Type B pancreatic cell (in vitro differentiated cells): Measurements from ENCODE around the gene CENPF. TPM values are rescaled to one million over a fixed set of nuclear protein-coding genes. Genes with fewer than 3 reads are reported as not detected.
A peak's percentile ranks its signal among the peaks of the same experiment; 100 is the strongest.

Experiments
- DNase-seq: peaks from one replicate; pipeline ENCODE4 v3.0.0; 2021; ENCODE audit warnings: mixed read lengths; ENCODE audit not compliant: unreplicated experiment; ENCODE audit errors: extremely low spot score
- H3K27ac Mint-ChIP-seq: 2 replicates; pipeline ENCODE4 v1.8.0; 2021; ENCODE audit warnings: mild to moderate bottlenecking, mixed read lengths
- H3K27me3 Mint-ChIP-seq: 2 replicates; pipeline ENCODE4 v1.8.0; 2021; ENCODE audit warnings: mixed read lengths
- H3K36me3 Mint-ChIP-seq: 2 replicates; pipeline ENCODE4 v1.8.0; 2021; ENCODE audit warnings: mixed read lengths
- H3K4me1 Mint-ChIP-seq: one replicate; pipeline ENCODE4 v1.8.0; 2021; ENCODE audit warnings: mixed read lengths; ENCODE audit not compliant: unreplicated experiment
- H3K4me3 Mint-ChIP-seq: 2 replicates; pipeline ENCODE4 v1.8.0; 2021; ENCODE audit warnings: mild to moderate bottlenecking, mixed read lengths
- H3K9me3 Mint-ChIP-seq: 2 replicates; pipeline ENCODE4 v1.8.0; 2021; ENCODE audit warnings: mixed read lengths
- CTCF ChIP-seq: fragments of 200-600 bp; sonication (generic); conservative IDR thresholded peaks from 2 replicates; pipeline ENCODE4 v1.5.0; 2021; ENCODE audit warnings: antibody characterized with exemption, mild to moderate bottlenecking
- total RNA-seq: library from RNA; stranded (reverse); gene quantifications from 2 replicates; pipeline ENCODE4 v1.2.1, GENCODE V29; 2021; ENCODE audit warnings: low replicate concordance

The CENPF gene
- total RNA-seq, 1 donor from 2014 or later, result 141 TPM

GRCh38 chr1:214657299-214657698, 54.3 kb downstream of the CENPF start:
- Mint-ChIP-seq H3K9me3 (no peaks in the 10 kb centered on the region), H3K4me3 (no peak overlapping the region), H3K27me3 (no peaks in the 10 kb centered on the region), H3K27ac (no peak overlapping the region), H3K4me1 (peaks cover 12% of the 10 kb centered on the region), H3K36me3 (peaks cover 41% of the 10 kb centered on the region)
- no peak for TF ChIP-seq CTCF
- DNase-seq, result no peak

- Mint-ChIP-seq H3K27ac (no peak overlapping the region), H3K9me3 (no peaks in the 10 kb centered on the region), H3K4me1 (peaks cover 12% of the 10 kb centered on the region), H3K36me3 (peaks cover 44% of the 10 kb centered on the region), H3K4me3 (no peak overlapping the region), H3K27me3 (no peaks in the 10 kb centered on the region)
- no peak for TF ChIP-seq CTCF
- DNase-seq, result no peak
These were observed 55.2 kb downstream of the CENPF start for GRCh38 chr1:214658175-214658574.

GRCh38 chr1:214658785-214659184, 55.8 kb downstream of the CENPF start:
- H3K36me3 Mint-ChIP-seq, result peaks cover 46% of the 10 kb centered on the region
- no peak overlapping the region for H3K27ac Mint-ChIP-seq
- no peak for DNase-seq
- no peak overlapping the region for H3K4me3 Mint-ChIP-seq
- H3K27me3 Mint-ChIP-seq, result no peaks in the 10 kb centered on the region
- H3K4me1 Mint-ChIP-seq, result peaks cover 12% of the 10 kb centered on the region
- peak; percentile 59 for TF ChIP-seq CTCF
- no peaks in the 10 kb centered on the region for H3K9me3 Mint-ChIP-seq

GRCh38 chr1:214660190-214660589, 57.2 kb downstream of the CENPF start:
- H3K4me1 Mint-ChIP-seq, result peaks cover 12% of the 10 kb centered on the region
- no peak overlapping the region for H3K27ac Mint-ChIP-seq
- no peak for TF ChIP-seq CTCF
- no peaks in the 10 kb centered on the region for H3K9me3 Mint-ChIP-seq
- no peaks in the 10 kb centered on the region for H3K27me3 Mint-ChIP-seq
- no peak for DNase-seq
- peaks cover 50% of the 10 kb centered on the region for H3K36me3 Mint-ChIP-seq
- H3K4me3 Mint-ChIP-seq, result no peak overlapping the region

- DNase-seq, result no peak
- no peaks in the 10 kb centered on the region for H3K27me3 Mint-ChIP-seq
- peaks cover 12% of the 10 kb centered on the region for H3K4me1 Mint-ChIP-seq
- peaks cover 48% of the 10 kb centered on the region for H3K36me3 Mint-ChIP-seq
- TF ChIP-seq CTCF, result peak; percentile 72
- no peak overlapping the region for H3K27ac Mint-ChIP-seq
- H3K4me3 Mint-ChIP-seq, result no peak overlapping the region
- no peaks in the 10 kb centered on the region for H3K9me3 Mint-ChIP-seq
These were observed 57.9 kb downstream of the CENPF start for GRCh38 chr1:214660900-214661299.

- Mint-ChIP-seq H3K9me3 (no peaks in the 10 kb centered on the region), H3K27ac (no peak overlapping the region), H3K4me1 (peaks cover 12% of the 10 kb centered on the region), H3K36me3 (peaks cover 45% of the 10 kb centered on the region), H3K4me3 (no peak overlapping the region), H3K27me3 (no peaks in the 10 kb centered on the region)
- DNase-seq, result no peak
- no peak for TF ChIP-seq CTCF
These were observed 59.3 kb downstream of the CENPF start for GRCh38 chr1:214662223-214662785.
